HG03565 (cell line): Measurements from ENCODE around the gene PDE4A.
A peak's percentile ranks its signal among the peaks of the same experiment; 100 is the strongest.
"Not testable (repeated sequence)": the region's sequence is repeated elsewhere in the genome, so short reads cannot be mapped to it uniquely, and the experiment has no call there.

Experiments used
- ATAC-seq: cut with Tn5 transposase; IDR thresholded peaks from one replicate; pipeline ENCODE4 v1.9.1; 2021; ENCODE audit warnings: mild to moderate bottlenecking, moderate library complexity; ENCODE audit not compliant: unreplicated experiment

The PDE4A gene

DNA sequence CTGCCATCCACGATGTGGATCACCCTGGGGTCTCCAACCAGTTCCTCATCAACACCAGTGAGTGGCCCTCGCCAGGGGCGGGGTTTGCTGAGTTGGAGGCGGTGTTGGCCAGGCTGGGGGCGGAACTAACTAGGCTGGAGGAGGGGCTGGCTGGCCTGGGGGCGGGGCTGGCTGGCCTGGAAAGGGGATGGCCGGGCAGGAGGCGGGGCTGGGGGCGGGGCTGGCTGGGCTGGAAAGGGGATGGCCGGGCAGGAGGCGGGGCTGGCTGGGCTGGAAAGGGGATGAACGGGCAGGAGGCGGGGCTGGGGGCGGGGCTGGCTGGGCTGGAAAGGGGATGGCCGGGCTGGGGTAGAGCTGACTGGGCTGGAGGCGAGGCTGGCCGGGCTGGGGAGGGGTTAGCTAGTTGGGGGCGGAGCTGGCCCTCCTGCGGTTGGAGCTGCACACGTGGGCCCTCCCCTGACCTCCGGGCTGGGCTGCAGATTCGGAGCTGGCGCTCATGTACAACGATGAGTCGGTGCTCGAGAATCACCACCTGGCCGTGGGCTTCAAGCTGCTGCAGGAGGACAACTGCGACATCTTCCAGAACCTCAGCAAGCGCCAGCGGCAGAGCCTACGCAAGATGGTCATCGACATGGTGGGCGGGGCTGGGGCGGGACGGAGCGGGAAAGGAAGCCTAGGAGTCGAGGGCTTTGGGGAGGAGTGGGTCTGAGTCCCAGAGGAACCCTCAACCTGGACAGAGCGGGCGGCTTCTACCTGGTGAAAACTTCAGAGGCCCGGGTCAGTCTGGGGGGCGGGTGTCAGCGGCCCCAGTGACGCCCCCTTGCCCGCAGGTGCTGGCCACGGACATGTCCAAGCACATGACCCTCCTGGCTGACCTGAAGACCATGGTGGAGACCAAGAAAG is 41.0 kb downstream of the PDE4A start:
- ATAC-seq, result peak; percentile 75

DNA sequence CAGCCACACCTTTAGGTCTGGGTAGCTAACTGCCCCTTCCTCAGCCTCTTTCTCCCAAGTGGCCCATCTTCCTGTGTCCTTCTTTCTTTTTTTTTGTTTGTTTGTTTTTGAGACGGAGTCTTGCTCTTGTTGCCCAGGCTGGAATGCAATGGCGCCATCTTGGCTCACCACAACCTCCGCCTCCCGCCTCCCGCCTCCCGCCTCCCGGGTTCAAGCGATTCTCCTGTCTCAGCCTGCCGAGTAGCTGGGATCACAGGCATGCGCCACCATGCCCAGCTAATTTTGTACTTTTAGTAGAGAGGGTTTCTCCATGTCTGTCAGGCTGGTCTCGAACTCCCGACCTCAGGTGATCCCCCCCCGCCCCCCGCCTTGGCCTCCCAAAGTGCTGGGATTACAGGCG is 41.7 kb downstream of the PDE4A start:
- ATAC-seq, result not testable (repeated sequence)

DNA sequence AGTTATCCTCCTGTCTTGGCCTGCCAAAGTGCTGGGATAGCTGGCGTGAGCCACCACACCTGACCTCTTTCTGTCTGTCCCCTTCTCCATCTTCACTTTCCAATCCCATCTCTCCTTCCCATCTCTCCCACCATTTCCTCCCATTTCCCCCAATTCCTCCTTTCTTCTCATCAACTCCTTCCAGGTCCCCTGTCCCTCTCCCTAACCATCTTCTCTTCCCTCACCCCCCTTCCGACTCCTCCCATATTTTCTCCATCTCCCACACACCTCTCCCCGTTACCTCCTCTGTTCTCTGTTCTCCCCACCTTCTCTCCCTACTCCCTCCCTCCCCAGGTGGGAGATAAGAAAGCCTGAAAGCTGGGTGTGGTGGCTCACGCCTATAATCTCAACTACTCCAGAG is 42.2 kb downstream of the PDE4A start:
- no peak for ATAC-seq

DNA sequence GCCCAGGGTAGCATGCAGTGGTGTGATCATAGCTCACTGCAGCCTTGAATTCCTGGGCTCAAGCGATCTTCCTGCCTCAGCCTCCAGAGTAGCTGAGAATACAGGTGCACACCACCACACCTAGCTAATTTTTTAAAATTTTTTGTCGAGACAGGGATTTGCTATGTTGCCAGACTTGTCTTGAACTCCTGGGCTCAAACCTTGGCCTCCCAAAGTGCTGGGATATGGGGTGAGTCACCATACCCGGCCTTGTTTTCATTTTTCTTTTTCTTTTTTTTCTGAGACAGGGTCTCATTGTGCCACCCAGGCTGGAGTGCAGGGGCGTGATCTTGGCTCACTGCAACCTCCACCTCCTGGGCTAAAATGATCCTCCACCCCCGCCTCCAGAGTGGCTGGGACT is 44.1 kb downstream of the PDE4A start:
- ATAC-seq, result no peak

DNA sequence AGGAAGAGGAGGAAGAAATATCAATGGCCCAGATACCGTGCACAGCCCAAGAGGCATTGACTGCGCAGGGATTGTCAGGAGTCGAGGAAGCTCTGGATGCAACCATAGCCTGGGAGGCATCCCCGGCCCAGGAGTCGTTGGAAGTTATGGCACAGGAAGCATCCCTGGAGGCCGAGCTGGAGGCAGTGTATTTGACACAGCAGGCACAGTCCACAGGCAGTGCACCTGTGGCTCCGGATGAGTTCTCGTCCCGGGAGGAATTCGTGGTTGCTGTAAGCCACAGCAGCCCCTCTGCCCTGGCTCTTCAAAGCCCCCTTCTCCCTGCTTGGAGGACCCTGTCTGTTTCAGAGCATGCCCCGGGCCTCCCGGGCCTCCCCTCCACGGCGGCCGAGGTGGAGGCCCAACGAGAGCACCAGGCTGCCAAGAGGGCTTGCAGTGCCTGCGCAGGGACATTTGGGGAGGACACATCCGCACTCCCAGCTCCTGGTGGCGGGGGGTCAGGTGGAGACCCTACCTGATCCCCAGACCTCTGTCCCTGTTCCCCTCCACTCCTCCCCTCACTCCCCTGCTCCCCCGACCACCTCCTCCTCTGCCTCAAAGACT is 46.9 kb downstream of the PDE4A start:
- no peak for ATAC-seq

DNA sequence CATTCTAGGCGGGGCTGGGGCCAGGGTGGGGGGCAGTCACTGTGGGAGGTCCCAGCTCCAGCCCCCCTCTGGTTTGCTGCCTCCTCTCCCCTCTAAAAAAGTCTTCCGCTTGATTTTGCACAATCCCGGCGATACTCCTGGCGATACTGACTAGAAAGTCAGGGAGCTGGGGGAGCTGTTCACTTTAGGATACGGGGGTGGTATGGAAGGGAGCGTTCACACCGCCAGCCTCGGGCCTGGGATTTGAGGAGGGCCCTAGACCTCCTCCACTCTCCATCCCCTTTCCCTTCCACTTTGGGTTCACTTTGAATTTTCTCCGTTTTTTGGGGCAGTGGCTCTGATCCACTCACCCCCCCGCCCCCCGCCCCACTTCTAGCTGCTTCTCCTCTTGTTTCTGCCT is 47.8 kb downstream of the PDE4A start:
- no peak for ATAC-seq

DNA sequence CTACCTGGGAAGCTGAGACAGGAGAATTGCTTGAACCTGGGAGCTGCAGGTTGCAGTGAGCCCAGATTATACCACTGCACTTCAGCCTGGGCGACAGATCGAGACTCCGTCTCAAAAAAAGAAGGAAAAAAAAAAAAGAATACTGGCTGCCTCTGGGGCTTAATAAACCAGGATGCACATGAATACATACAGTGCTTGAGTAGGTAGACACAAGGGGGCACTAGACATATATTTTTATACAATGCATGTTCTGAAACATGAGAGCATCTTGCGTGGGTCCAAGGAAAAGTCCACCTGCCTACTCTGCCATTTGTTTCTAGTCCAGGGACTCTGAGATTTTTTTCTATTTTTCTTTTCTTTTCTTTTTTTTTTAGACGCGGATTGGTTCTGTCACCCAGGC is 51.6 kb downstream of the PDE4A start:
- no peak for ATAC-seq

DNA sequence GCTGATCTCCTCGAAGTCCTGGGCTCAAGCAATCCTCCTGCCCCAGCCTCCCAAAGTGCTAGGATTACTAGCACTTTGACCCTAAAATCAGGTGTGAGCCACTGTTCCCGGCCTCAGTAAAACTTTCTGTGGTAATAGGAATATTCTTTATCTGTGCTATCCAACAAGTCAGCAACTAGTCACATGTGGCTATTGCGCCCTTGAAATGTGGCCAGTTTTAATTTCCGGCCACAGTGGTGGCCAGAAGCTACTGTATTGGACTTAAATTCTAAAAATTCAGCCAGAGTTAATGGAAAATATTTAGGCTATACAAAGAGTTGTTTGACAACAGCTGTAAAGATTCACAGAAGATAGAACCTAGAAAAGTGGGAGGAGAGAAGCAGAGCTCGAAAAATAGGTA is 52.9 kb downstream of the PDE4A start:
- ATAC-seq, result no peak

DNA sequence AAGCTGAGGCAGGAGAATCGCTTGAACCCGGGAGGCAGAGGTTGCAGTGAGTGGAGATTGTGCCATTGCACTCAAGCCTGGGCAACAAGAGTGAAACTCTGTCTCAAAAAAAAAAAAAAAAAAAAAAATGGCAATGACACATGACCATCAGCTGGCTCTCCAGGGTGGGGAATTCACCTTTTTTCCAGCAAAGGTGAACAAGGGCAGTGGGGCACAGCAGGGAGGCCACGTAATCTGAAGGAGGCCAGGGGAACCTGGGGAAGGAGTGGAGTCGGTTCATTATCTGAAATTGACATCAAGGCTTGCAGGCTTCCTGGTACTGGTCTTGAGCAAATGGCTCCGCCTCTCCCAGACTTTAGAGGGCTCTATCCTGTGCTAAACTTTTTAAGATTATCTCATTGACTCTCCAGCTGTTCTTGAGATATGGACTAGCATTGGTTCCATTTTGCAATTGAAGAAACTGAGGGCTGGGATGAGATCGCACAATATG is 54.7 kb downstream of the PDE4A start:
- ATAC-seq, result no peak

DNA sequence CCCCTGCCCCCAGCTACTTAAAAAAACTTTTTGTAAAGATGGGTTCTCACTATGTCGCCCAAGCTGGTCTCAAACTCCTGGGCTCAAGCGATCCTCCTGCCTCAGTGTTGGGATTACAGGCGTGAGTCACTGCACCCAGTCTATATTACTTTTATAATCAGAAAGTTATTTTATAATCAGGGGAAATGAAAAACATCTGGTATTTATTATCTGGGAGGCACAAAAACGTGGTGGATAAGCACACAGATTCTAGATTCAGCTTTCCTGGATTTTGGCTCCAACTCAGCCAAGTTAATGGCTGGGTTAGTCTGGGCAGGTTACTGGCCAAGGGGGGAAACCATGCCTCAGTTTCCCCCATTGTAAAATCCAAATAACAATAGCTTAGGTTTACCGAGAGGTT is 58.1 kb downstream of the PDE4A start:
- ATAC-seq, result no peak

DNA sequence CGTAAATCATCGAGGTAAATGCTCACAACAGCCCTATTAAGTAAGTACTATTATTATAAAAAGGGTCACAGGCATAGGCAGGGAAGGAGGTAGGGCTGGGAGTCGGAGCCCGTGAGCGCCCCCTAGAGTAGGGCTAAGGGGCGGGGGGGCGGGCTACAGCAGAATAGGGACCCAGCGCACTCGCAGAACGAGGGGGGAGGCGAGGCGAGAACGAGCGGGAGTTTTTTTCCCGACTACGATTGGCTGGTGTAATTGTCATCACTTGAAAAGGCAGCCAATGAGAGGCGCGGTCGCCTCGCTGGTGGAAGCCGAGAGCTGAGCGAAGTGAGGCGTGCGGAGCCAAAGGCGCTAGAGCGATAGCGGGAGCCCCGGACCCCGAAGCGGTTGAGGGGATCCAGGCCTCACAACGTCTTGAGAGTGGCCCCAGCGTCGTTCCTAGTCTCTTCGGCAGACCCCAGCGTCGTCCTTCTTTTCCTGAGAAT is 58.6 kb downstream of the PDE4A start:
- ATAC-seq, result no peak

DNA sequence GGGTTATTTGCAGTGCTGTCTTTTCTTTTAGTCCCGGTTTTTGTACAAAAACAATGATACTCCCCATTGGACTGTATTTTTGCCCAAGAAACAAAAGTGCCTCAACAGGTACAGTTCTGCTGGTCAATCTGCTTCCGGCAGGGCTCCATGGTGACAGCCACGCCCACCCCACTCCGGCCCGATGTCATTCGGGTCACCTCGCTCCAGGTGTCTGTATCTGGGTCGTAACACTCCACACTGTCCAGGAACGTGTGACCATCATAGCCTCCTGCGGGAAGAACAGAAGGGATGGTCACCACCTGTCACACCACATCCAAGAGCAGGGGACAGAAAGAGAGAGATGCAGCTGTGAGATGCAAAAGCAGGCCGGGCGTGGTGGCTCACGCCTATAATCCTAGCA is 66.2 kb downstream of the PDE4A start:
- ATAC-seq, result no peak

DNA sequence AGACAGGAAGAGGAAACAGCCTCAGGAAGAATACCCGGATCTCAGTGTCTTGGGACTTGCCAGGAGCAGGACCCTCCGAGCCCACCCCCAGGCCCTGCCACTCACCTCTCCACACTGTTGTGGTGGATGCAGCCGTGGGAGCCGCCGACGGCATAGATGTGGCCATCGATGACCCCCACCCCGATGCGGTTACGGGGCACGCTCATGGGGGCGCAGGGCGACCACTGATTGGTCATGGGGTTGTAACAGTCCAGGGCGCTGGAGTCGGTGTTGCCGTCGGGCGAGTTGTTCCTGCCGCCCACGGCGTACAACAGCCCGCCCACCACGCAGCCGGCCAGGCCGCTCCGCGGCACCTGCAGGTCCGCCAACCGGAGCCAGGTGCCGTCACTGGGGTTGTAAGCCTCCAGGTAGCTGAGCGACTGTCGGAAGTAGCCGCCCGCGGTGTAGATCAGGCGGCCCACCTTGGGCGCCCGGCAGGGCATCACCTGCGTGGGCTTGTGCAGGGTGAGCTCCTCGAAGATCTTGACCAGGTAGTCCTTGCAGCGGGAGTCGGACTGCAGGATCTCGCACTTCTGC is 71.2 kb downstream of the PDE4A start:
- ATAC-seq, result no peak

DNA sequence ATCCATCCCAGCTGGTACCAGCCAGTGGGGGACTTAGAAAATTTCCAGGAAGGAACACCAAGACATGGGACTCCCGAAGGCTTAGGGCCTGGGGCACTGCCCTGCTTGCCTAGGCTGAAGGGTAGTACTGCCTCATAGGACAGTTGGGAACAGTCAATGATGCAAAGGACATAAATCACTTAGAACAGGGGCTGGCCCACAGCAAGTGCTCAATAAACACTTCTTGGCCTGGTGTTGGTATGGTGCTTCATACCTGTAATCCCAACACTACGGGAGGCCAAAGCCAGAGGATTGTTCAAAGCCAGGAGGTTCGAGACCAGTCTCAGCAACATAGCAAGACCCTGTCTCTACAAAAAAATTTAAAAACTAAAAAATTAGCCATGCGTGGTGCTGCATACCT is 77.0 kb downstream of the PDE4A start:
- ATAC-seq, result no peak

DNA sequence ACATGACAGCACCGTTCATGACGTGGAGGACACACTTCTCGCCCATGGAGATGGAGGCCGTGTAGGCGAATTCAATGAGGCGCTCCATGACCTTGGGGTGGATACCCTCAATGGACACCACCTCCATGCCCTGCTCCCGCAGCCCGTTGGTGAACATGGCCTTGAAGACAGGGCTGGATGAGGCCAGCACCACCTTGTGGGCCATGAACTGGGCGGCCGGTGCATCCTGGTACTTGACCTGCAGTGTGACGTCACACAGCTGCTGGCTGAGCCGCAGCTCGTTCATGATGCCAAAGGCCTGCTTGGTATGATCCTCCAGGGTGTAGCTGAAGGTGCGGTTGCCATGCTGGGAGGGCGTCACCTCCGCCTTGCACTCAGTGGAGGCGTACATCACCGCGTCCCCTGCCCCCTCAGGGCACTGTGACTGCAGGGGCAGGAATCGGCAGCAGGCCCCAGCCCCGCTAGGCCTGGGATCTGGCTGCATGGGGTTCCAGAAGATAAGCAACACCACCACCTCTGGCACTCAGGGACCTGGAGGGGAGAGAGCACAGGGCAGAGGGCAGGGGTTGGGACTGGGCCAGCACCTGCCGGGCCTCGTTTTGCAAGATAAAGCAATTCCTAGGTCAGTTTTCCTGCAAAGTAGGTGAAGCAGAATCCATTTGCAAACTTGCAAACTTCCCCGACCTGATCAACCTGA is 79.4 kb downstream of the PDE4A start:
- ATAC-seq, result no peak

DNA sequence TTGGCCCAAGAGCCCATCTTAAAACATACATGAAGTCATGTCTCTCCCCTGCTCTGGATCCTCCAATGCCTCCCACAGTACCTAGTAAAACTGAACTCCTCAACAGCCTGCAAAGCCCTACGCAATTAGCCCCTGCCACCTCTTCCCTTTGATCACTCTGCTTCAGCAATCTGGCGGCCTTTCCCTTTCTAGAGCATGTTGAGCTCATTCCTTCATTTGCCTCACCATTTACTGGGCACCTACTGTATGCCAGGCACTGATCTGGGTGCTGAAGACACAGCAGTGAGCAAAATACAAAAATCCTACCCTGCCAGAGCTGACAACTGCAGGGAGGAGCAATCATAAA is 79.9 kb downstream of the PDE4A start:
- no peak for ATAC-seq

DNA sequence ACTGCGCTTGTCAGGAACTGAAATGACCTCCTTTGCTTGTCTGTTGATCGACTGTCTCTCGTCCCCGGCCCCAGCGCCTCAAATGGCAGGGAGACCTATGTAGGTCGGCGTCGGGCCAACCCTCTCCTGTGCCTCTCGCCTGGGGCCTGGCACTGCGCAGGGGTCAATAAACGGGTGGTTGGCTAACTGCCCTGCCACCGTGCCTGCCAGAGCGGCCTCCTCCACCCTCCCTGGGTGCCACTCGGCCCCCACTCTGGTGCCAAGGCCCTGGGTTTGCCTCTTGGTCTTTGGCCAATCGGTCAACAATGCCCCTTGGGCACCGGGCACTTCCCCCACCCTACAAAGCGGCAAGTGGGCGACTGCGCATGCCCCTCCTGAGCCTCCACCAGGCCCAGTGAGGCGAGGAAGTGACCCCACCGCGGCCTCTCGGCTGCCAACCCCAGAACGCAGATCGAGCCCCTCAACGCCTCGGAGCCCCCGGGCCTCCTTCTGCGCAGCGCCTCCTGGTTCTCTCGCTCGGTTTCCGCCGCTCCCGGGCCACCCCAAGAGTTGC is 81.7 kb downstream of the PDE4A start:
- ATAC-seq, result peak; percentile 9

DNA sequence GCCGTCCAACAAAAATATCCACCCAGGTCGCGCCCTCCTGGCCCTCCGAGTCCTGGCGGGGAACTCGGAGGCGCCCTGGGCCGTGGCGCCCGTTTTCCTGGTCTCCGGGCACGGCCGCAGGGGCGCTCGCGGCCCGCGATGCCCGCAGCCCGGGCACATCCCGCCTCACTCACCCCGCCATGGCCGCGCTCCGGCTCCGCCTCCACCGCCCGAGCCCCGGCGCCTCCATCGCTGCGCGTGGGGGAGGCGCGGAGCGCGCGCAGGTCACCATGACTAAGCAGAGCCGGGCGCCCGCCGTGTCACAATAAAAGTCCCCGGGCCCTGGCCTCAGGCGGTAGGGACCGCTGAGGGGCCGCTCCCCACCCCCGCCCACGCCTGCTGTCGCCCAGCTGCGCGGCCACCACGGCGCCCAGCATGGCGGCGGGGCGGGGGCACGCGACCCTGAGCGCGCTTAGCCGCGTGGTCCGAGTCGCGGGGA is 82.2 kb downstream of the PDE4A start:
- peak; percentile 82 for ATAC-seq

DNA sequence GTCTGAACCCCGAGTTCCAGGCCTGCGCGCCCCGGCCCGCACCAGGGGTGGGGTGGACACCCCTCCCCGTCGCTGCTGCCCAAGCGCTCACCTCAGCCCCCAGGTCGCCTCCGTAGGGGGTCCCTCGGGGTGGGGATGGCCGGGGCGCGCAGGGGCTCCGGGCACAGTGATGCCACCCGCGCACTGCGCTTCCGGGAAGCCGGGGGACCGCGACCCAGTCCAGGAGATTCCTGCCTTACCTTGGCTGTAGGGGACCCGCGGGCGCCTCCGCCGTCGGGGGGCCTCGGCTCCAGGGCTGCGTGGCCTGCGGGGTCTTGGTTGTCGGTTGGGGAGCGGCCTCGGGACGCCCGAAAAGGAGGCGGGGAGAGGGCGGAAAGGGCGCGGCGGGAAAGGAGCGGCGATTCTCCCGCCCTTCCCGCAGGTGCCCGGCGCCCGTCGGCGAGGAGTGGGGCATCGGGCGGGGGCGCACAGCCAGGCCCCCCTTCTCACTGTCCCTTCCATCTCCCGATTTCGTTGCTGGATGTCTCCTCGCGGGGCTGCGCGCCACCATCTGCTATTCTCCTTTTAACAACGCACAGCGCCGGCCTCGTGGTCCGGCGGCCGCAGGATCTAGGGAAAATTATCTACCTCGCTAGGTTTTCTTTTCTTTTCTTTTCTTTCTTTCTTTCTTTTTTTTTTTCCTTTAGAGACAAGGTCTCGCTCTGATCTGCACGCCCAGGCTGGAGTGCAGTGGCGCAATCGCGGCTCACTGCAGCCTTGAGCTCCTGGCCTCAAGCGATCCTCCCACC is 82.9 kb downstream of the PDE4A start, which contains the start of gene KEAP1:
TSS of gene KEAP1 (minus strand) at position 355 of the 788 bp plus-strand sequence. CDS start 3,323 bp downstream, outside the sequence.
- ATAC-seq, result no peak
